K562 (cell line): ENCODE results near the gene ZNF641. TPM values are rescaled to one million over a fixed set of nuclear protein-coding genes. Genes with fewer than 3 reads are reported as not detected.

Experiments used
- ATF4 ChIP-seq: fragments of 450-650 bp; formaldehyde crosslinking; IDR thresholded peaks from 2 replicates; pipeline ENCODE4 v1.4.0; 2022; ENCODE audit warnings: mild to moderate bottlenecking, moderate library complexity
- MYC ChIP-seq, 2 experiments: fragments of 250-450 bp in 1 of 2; sonication (Bioruptor Pico) in 1 of 2; IDR thresholded peaks; 2 replicates each; pipeline versions ENCODE4 v1.5.1 to v1.6.1; 2012 to 2021; ENCODE audit warnings: low read depth in 2 of 2, borderline replicate concordance in 1 of 2, improper control_type of control experiment in 1 of 2, low read length in 1 of 2, mild to moderate bottlenecking in 1 of 2, moderate library complexity in 1 of 2
- NCOA2 ChIP-seq, 2 experiments: fragments of 450-650 bp; IDR thresholded peaks; 2 replicates each; pipeline ENCODE4 v1.6.1; 2018; ENCODE audit warnings: mild to moderate bottlenecking in 2 of 2, moderate library complexity in 1 of 2; ENCODE audit not compliant: partially characterized antibody in 2 of 2
- polyA plus RNA-seq, 8 experiments: library from polyadenylated mRNA; depleted of rRNA in 4 of 8; stranded (reverse) in 5 of 8; unstranded in 3 of 8; fragments of >200 nt; fragmentation: Nextera tagmentation in 2 of 8; fragmentation: Illumina TruSeq in 1 of 8; extraction: Ambion mirVana in 2 of 8; extraction: Trizol in 1 of 8; gene quantifications; 2 replicates each; pipeline versions ENCODE4 v1.2.1 to v1.2.3, GENCODE V29; 2011 to 2014; ENCODE audit warnings: inconsistent platforms in 1 of 8, missing spikeins in 1 of 8
- total RNA-seq, 7 experiments: library from RNA; depleted of rRNA in 6 of 7; stranded (reverse); fragments of >200 nt in 6 of 7; fragmentation: Illumina TruSeq in 2 of 7; extraction: Trizol in 2 of 7; gene quantifications; 2 replicates each; pipeline versions ENCODE4 v1.2.1 to v1.2.3, GENCODE V29; 2011 to 2021; ENCODE audit warnings: low replicate concordance in 1 of 7
- TF ChIP-seq, protein P1 (sequence below), 2 experiments: fragments of 450-650 bp; formaldehyde crosslinking in 1 of 2; IDR thresholded peaks; 2 replicates each; pipeline versions ENCODE4 v1.4.0 to v1.6.1; 2014 to 2020; ENCODE audit warnings: mild to moderate bottlenecking in 2 of 2, borderline replicate concordance in 1 of 2, low read depth in 1 of 2

The ZNF641 gene
- total and polyA plus RNA-seq, 9 of the 15 experiments (the other 6 are each of a cell fraction or from before 2014, with no cell fraction given) = 2.5 to 15.6 (median 9.2) TPM

DNA sequence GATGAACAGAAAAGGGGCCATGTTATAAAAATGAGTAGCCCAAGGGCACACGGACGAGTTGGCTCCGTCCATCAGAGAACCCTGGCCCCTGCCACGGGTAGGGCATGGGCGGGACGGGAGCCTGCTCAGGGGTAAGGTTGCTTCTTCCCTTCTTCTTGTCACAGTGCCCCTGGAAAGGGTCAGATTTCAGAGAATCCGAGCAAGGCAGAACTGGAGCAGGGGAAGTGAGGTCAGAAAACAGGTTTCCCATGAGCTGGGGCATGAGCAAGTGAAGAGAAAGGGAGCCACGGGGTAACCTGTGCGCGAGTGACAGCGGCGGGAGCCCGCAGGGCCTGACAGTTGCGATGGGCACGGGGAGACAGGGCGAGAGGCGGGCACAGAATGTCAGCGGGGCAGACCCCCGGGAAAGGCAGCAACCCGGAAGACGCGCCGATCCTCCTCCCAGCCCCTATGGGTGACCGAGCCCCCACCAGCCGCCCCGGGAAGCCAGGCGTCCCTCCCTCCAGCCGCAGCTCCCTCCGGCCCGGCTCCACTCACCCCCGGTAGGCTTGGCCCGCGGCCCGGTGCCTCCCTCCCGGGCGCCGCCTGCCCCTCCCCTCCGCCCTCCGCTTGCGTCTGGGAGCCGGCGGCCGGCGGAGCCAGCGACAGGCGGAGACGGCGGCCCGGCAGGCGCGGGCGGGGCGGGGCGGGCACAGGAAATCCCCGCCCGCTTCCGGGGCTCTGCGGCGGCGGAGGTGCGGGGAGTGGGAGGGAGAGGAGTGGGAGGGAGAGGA is at the start of gene ZNF641 (continued):
- TF ChIP-seq, protein P1, sequence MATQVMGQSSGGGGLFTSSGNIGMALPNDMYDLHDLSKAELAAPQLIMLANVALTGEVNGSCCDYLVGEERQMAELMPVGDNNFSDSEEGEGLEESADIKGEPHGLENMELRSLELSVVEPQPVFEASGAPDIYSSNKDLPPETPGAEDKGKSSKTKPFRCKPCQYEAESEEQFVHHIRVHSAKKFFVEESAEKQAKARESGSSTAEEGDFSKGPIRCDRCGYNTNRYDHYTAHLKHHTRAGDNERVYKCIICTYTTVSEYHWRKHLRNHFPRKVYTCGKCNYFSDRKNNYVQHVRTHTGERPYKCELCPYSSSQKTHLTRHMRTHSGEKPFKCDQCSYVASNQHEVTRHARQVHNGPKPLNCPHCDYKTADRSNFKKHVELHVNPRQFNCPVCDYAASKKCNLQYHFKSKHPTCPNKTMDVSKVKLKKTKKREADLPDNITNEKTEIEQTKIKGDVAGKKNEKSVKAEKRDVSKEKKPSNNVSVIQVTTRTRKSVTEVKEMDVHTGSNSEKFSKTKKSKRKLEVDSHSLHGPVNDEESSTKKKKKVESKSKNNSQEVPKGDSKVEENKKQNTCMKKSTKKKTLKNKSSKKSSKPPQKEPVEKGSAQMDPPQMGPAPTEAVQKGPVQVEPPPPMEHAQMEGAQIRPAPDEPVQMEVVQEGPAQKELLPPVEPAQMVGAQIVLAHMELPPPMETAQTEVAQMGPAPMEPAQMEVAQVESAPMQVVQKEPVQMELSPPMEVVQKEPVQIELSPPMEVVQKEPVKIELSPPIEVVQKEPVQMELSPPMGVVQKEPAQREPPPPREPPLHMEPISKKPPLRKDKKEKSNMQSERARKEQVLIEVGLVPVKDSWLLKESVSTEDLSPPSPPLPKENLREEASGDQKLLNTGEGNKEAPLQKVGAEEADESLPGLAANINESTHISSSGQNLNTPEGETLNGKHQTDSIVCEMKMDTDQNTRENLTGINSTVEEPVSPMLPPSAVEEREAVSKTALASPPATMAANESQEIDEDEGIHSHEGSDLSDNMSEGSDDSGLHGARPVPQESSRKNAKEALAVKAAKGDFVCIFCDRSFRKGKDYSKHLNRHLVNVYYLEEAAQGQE (IDR thresholded peaks at IDR 0.05; ENCODE audit: borderline replicate concordance) = peak; percentile 27; the same call in 1 of the 2 replicates
- TF ChIP-seq, protein P1 (CRISPR knock-in tag; IDR thresholded peaks at IDR 0.05; ENCODE audit: low read depth) = no peak
- TF ChIP-seq NCOA2 (IDR thresholded peaks at IDR 0.05; ENCODE audit: partially characterized antibody in 2 of 2) = no peak
- peak; percentile 11; the same call in 1 of the 2 replicates for TF ChIP-seq MYC (IDR thresholded peaks at IDR 0.05; ENCODE audit: low read depth, low read length)
- no peak for TF ChIP-seq MYC (CRISPR knock-in tag; IDR thresholded peaks at IDR 0.05; ENCODE audit: borderline replicate concordance, low read depth)
- TF ChIP-seq ATF4 = no peak
